Frontal cortex (tissue), 4 donors: ENCODE measurements around the gene TMEM14C. TPM values are rescaled to one million over a fixed set of nuclear protein-coding genes. Genes with fewer than 3 reads are reported as not detected.
A peak's percentile ranks its signal among the peaks of the same experiment; 100 is the strongest.
"Not testable (repeated sequence)": the region's sequence is repeated elsewhere in the genome, so short reads cannot be mapped to it uniquely, and the experiment has no call there.

Experiments used
- DNase-seq, 2 donors: peaks; one replicate each; pipeline ENCODE4 v3.0.0; 2012; ENCODE audit warnings: low spot score in 2 of 2
- FAIRE-seq: peaks from 2 replicates; lab custom pipeline; 2012; peaks lifted over from hg19 to GRCh38; lab: Jason Lieb, UNC
- small RNA-seq: library from RNA; depleted of rRNA; stranded (forward); fragments of <200 nt; gene quantifications from one replicate; pipeline ENCODE3, GENCODE V24; 2014
- total RNA-seq: library from RNA; depleted of rRNA; stranded (reverse); fragments of >200 nt; gene quantifications from one replicate; pipeline ENCODE4 v1.2.3, GENCODE V29; 2014
- donor health status: control.
- donor health status: control.
- donor health status: control.

Gene TMEM14C
- total RNA-seq, 1 donor from 2014 or later: 46.5 TPM

GRCh38 chr6:10751757-10752156 lies 28.9 kb downstream of the TMEM14C start:
- FAIRE-seq, DNase-seq: not testable (repeated sequence)

- FAIRE-seq (no peak), DNase-seq (no peak)
Measured at GRCh38 chr6:10756085-10756484, 33.2 kb downstream of the TMEM14C start.

GRCh38 chr6:10759312-10759839 lies 36.5 kb downstream of the TMEM14C start:
- DNase-seq: peak in 1 of 2 donors; percentile 14
- no peak for FAIRE-seq

- DNase-seq (no peak), FAIRE-seq (no peak)
Measured at GRCh38 chr6:10759884-10760329, 37.0 kb downstream of the TMEM14C start.

GRCh38 chr6:10763006-10763405 lies 40.1 kb downstream of the TMEM14C start:
- FAIRE-seq (no peak), DNase-seq (no peak)

GRCh38 chr6:10769419-10769818 lies 46.5 kb downstream of the TMEM14C start:
- FAIRE-seq: no peak
- no peak for DNase-seq

GRCh38 chr6:10771371-10771894 lies 48.6 kb downstream of the TMEM14C start:
- DNase-seq (no peak), FAIRE-seq (no peak)

- DNase-seq (no peak), FAIRE-seq (no peak)
Measured at GRCh38 chr6:10778230-10778629, 55.4 kb downstream of the TMEM14C start.

GRCh38 chr6:10779076-10779475 lies 56.2 kb downstream of the TMEM14C start:
- FAIRE-seq (no peak), DNase-seq (no peak)

Small RNAs within 50 kb of the gene (small RNA-seq; reads per million reads assigned to genes)
- not detected for gene RF00019
- gene RNA5SP203: not detected

Other genes with a start within 250 kb of the TMEM14C start
- gene GCNT2, start 201.7 kb upstream of the TMEM14C start, total RNA-seq: 19.2 TPM
- gene C6orf52, start 28.5 kb upstream of the TMEM14C start, total RNA-seq: 0.82 TPM
- 32.2 TPM for gene PAK1IP1, start 28.1 kb upstream of the TMEM14C start, total RNA-seq
- gene TMEM14B, start 24.7 kb downstream of the TMEM14C start, total RNA-seq: 58.3 TPM
- under 0.01 TPM for gene MAK, start 115.5 kb downstream of the TMEM14C start, total RNA-seq
- not detected for gene GCM2, start 159.0 kb downstream of the TMEM14C start, total RNA-seq
- 5.7 TPM for gene SYCP2L, start 164.0 kb downstream of the TMEM14C start, total RNA-seq